ENCODE data around the gene LRP2. TPM values are rescaled to one million over a fixed set of nuclear protein-coding genes. Genes with fewer than 3 reads are reported as not detected.

The LRP2 gene
- total RNA-seq, 4 donors from 2014 or later, result under 0.01 to 0.35 (median 0.06) TPM; not detected in 1

- Histone ChIP-seq H3K36me3 (no peaks in the 10 kb centered on the region), H3K27ac (no peak overlapping the region), H3K27me3 (no peaks in the 10 kb centered on the region), H3K9me3 (no peaks in the 10 kb centered on the region), H3K4me1 (no peaks in the 10 kb centered on the region), H3K4me3 (no peak overlapping the region)
- TF ChIP-seq CTCF (IDR thresholded peaks at IDR 0.05) (no peak), POLR2A (IDR thresholded peaks at IDR 0.05) (no peak)
- no peak for DNase-seq
- intact Hi-C loops (cut with DNase I; ENCODE audit: low total_unique reads), result no loop called here
These were observed 271.1 kb downstream of the LRP2 start for GRCh38 chr2:169091256-169091655.

GRCh38 chr2:169090133-169090820 is 272.1 kb downstream of the LRP2 start:
- H3K9me3 ChIP-seq, result no peaks in the 10 kb centered on the region
- no peaks in the 10 kb centered on the region for H3K36me3 ChIP-seq
- H3K4me3 ChIP-seq, result no peak overlapping the region
- no peaks in the 10 kb centered on the region for H3K27me3 ChIP-seq
- intact Hi-C loops (cut with DNase I; ENCODE audit: low total_unique reads), result no loop called here
- no peak for TF ChIP-seq POLR2A (IDR thresholded peaks at IDR 0.05)
- no peak for TF ChIP-seq CTCF (IDR thresholded peaks at IDR 0.05)
- no peaks in the 10 kb centered on the region for H3K4me1 ChIP-seq
- DNase-seq, result no peak
- no peak overlapping the region for H3K27ac ChIP-seq

GRCh38 chr2:169089182-169089581 is 273.2 kb downstream of the LRP2 start:
- intact Hi-C loops (cut with DNase I; ENCODE audit: low total_unique reads), result no loop called here
- DNase-seq, result no peak
- no peaks in the 10 kb centered on the region for H3K27me3 ChIP-seq
- no peaks in the 10 kb centered on the region for H3K4me1 ChIP-seq
- no peak overlapping the region for H3K27ac ChIP-seq
- TF ChIP-seq CTCF (IDR thresholded peaks at IDR 0.05) (no peak), POLR2A (IDR thresholded peaks at IDR 0.05) (no peak)
- no peaks in the 10 kb centered on the region for H3K9me3 ChIP-seq
- H3K36me3 ChIP-seq, result no peaks in the 10 kb centered on the region
- no peak overlapping the region for H3K4me3 ChIP-seq

- H3K4me1 ChIP-seq, result no peaks in the 10 kb centered on the region
- H3K4me3 ChIP-seq, result no peak overlapping the region
- no peaks in the 10 kb centered on the region for H3K36me3 ChIP-seq
- H3K9me3 ChIP-seq, result no peaks in the 10 kb centered on the region
- intact Hi-C loops (cut with DNase I; ENCODE audit: low total_unique reads), result no loop called here
- TF ChIP-seq POLR2A (IDR thresholded peaks at IDR 0.05) (no peak), CTCF (IDR thresholded peaks at IDR 0.05) (no peak)
- H3K27me3 ChIP-seq, result no peaks in the 10 kb centered on the region
- no peak overlapping the region for H3K27ac ChIP-seq
- no peak for DNase-seq
These were observed 274.5 kb downstream of the LRP2 start for GRCh38 chr2:169087757-169088379.

GRCh38 chr2:169086893-169087467 is 275.4 kb downstream of the LRP2 start:
- Histone ChIP-seq H3K36me3 (no peaks in the 10 kb centered on the region), H3K4me3 (no peak overlapping the region), H3K27me3 (no peaks in the 10 kb centered on the region), H3K9me3 (no peaks in the 10 kb centered on the region), H3K27ac (no peak overlapping the region), H3K4me1 (no peaks in the 10 kb centered on the region)
- intact Hi-C loops (cut with DNase I; ENCODE audit: low total_unique reads), result no loop called here
- TF ChIP-seq CTCF (IDR thresholded peaks at IDR 0.05), result no peak
- no peak for TF ChIP-seq POLR2A (IDR thresholded peaks at IDR 0.05)
- DNase-seq, result no peak

Measured in uterus (tissue), 4 donors.